NT2/D1 (cell line): ENCODE data around the gene UBXN10.

Experiments used
- DNase-seq: peaks from one replicate; pipeline ENCODE4 v3.0.0-alpha.2; 2011; ENCODE audit warnings: low read depth, low spot score
- H3K27me3 ChIP-seq: 2 replicates; pipeline ENCODE4 v1.6.0; 2011; ENCODE audit warnings: mild to moderate bottlenecking; ENCODE audit not compliant: insufficient read length, insufficient read depth
- H3K36me3 ChIP-seq: 2 replicates; pipeline ENCODE4 v1.6.1; 2011; ENCODE audit warnings: mild to moderate bottlenecking, low read length, mixed read lengths; ENCODE audit not compliant: insufficient read depth, insufficient read length
- H3K4me1 ChIP-seq: 2 replicates; pipeline ENCODE4 v1.5.1; 2011; ENCODE audit not compliant: insufficient read depth, insufficient read length
- H3K4me3 ChIP-seq: 2 replicates; pipeline ENCODE4 v1.5.1; 2011; ENCODE audit warnings: low read depth; ENCODE audit not compliant: insufficient read length
- H3K9ac ChIP-seq: 2 replicates; pipeline ENCODE4 v1.6.0; 2011; ENCODE audit warnings: low read depth; ENCODE audit not compliant: insufficient read length
- H3K9me3 ChIP-seq: 2 replicates; pipeline ENCODE4 v1.5.1; 2011; ENCODE audit warnings: mild to moderate bottlenecking, low read length; ENCODE audit not compliant: insufficient read depth
- SUZ12 ChIP-seq: IDR thresholded peaks from 2 replicates; pipeline ENCODE4 v1.6.1; 2011; ENCODE audit not compliant: insufficient read length, insufficient read depth; ENCODE audit errors: extremely low read depth
- YY1 ChIP-seq: IDR thresholded peaks from 2 replicates; pipeline ENCODE4 v1.6.1; 2011; ENCODE audit not compliant: insufficient read length, insufficient read depth
- ZNF274 ChIP-seq: IDR thresholded peaks from 2 replicates; pipeline ENCODE4 v1.6.1; 2011; ENCODE audit warnings: mild to moderate bottlenecking, low read depth, low read length

UBXN10 gene

DNA sequence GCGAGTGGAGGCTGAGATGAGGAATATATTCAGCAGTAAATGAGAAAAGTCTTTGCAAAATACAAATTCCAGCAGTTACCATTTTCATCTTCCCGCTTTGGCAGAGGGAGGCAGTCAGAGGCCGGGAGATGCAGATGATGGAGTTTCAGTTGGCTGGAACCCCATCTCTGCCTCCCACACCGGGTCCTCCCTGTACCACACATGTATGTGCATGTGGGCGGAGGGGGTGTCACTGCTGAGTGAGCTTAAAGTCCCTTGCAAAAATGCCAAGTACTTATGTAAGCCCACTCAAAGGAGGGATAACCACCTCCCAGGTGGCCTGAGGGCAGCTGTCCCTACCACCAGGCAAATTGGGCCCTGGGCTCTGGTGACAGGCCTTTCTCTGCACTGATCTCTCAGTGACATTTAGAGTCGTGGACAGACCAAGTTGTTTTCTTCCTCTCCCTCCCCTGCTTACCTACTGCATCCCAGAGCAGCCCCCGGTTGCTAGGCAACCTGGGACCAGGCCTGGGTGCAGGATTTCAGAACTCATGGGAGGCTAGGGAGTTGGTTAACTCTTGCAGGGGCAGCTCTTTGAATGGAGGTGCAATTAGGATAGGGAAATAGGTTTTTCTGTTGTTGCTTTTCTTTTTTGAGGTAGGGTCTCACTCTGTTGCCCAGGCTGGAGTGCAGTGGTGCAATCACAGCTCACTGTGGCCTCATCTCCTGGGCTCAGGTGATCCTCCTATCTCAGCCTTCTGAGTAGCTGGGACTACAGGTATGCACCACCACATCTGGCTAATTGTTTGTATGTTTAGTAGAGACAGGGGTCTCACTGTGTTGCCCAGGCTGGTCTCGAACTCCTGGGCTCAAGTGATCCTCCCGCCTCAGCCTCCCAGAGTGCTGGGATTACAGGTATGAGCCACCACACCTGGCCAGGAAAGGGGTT is 17.1 kb upstream of the UBXN10 start:
- H3K9me3 ChIP-seq: no peaks in the 10 kb centered on the region
- H3K9ac ChIP-seq: no peak overlapping the region
- peaks cover 2% of the 10 kb centered on the region for H3K4me1 ChIP-seq
- H3K36me3 ChIP-seq: no peaks in the 10 kb centered on the region
- no peak for TF ChIP-seq SUZ12
- no peak for TF ChIP-seq ZNF274
- no peak for TF ChIP-seq YY1
- H3K4me3 ChIP-seq: no peak overlapping the region
- no peak for DNase-seq
- H3K27me3 ChIP-seq: no peaks in the 10 kb centered on the region

GRCh38 chr1:20169932-20170331 is 16.0 kb upstream of the UBXN10 start:
- no peak for DNase-seq
- TF ChIP-seq ZNF274: no peak
- TF ChIP-seq YY1: no peak
- TF ChIP-seq SUZ12: no peak
- Histone ChIP-seq H3K9me3 (no peaks in the 10 kb centered on the region), H3K4me1 (peaks cover 2% of the 10 kb centered on the region), H3K36me3 (no peaks in the 10 kb centered on the region), H3K9ac (no peak overlapping the region), H3K27me3 (no peaks in the 10 kb centered on the region), H3K4me3 (no peak overlapping the region)

- no peaks in the 10 kb centered on the region for H3K27me3 ChIP-seq
- H3K9ac ChIP-seq: no peak overlapping the region
- no peak overlapping the region for H3K4me3 ChIP-seq
- TF ChIP-seq SUZ12: no peak
- TF ChIP-seq YY1: no peak
- TF ChIP-seq ZNF274: no peak
- no peak for DNase-seq
- no peaks in the 10 kb centered on the region for H3K9me3 ChIP-seq
- H3K36me3 ChIP-seq: no peaks in the 10 kb centered on the region
- no peaks in the 10 kb centered on the region for H3K4me1 ChIP-seq
Measured at GRCh38 chr1:20172033-20172590, 13.8 kb upstream of the UBXN10 start.

DNA sequence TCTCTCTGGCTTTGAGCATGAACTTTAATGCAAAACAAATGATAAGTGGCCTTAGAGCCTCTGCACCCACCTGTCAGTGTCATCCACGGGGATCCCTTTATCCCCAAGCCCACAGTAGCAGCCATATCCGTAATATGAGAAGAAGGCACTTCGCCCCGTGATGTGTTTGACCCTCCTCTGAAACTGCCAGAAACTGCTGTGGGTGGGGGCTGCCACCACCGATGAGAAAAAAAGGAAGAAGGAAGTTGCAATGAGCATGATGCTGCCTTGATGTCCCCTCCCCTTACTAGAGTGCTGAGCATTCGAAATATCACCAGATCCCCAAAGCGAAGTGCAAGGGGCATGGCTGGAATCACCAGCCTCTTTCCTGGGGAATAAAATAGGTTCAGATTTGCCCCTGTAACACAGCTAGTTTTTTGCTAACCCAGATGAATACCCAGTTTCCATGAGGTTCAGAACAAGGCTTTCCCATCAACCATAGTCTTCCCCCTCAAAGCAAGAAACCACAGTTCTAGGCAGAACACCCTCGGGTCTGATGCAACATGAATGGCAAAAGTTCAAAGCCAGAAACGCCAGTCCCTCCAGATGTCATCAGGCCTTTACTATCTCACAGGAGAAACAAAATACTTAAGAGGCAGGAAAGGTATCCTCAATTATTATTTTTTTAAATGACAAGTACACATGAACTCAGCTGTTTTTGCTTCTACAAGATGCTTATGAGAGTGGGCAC is 10.8 kb upstream of the UBXN10 start:
- Histone ChIP-seq H3K4me3 (no peak overlapping the region), H3K4me1 (no peaks in the 10 kb centered on the region), H3K9me3 (no peaks in the 10 kb centered on the region), H3K36me3 (no peaks in the 10 kb centered on the region), H3K27me3 (no peaks in the 10 kb centered on the region), H3K9ac (no peak overlapping the region)
- no peak for TF ChIP-seq ZNF274
- no peak for TF ChIP-seq SUZ12
- TF ChIP-seq YY1: no peak
- no peak for DNase-seq

GRCh38 chr1:20178634-20179370 is 7.1 kb upstream of the UBXN10 start:
- no peak for DNase-seq
- H3K4me3 ChIP-seq: no peak overlapping the region

DNA sequence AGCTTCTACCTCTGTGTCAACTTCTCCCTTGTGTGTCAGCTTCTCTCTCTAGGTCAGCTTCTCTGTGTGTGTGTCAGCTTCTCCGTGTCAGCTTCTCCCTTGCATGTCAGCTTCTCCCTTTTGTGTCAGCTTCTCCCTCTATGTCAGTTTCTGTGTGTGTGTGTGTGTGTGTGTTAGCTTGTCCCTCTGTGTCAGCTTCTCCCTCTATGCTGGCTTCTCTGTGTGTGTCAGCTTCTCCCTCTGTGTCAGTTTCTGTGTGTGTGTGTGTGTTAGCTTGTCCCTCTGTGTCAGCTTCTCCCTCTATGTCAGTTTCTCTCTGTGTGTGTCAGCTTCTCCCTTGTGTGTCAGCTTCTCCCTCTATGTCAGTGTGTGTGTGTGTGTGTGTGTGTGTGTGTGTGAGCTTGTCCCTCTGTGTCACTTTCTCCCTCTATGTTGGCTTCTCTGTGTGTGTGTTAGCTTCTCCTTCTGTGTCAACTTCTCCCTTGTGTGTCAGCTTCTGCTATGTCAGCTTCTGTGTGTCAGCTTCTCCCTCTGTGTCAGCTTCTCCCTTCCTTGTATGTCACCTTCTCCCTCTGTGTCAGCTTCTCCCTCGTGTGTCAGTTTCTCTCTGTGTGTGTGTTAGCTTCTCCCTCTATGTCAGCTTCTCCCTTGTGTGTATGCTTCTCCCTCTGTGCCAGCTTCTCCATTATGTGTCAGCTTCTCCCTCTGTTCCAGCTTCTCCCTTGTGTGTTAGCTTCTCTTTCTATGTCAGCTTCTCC is 6.3 kb upstream of the UBXN10 start:
- H3K4me1 ChIP-seq: no peaks in the 10 kb centered on the region
- DNase-seq: no peak
- TF ChIP-seq ZNF274: no peak
- TF ChIP-seq SUZ12: no peak
- TF ChIP-seq YY1: no peak
- H3K9me3 ChIP-seq: no peaks in the 10 kb centered on the region
- no peak overlapping the region for H3K9ac ChIP-seq
- H3K4me3 ChIP-seq: no peak overlapping the region
- H3K27me3 ChIP-seq: no peaks in the 10 kb centered on the region
- H3K36me3 ChIP-seq: no peaks in the 10 kb centered on the region

More at GRCh38 chr1:20178634-20179370, 7.1 kb upstream of the UBXN10 start:
- Histone ChIP-seq H3K9me3 (no peaks in the 10 kb centered on the region), H3K36me3 (no peaks in the 10 kb centered on the region), H3K4me1 (no peaks in the 10 kb centered on the region), H3K27me3 (no peaks in the 10 kb centered on the region), H3K9ac (no peak overlapping the region)
- TF ChIP-seq SUZ12 (no peak), YY1 (no peak), ZNF274 (no peak)
